Ascending aorta (tissue), 2 donors: ENCODE measurements around the gene OR2H2. TPM values are rescaled to one million over a fixed set of nuclear protein-coding genes. Genes with fewer than 3 reads are reported as not detected.

ENCODE experiments used
- DNase-seq, 2 donors: peaks; one replicate each; pipeline ENCODE4 v3.0.0-alpha.2; 2019; ENCODE audit warnings: low spot score in 2 of 2
- H3K27ac ChIP-seq, 2 donors: fragments of 200-600 bp; sonication (generic); one replicate each; pipeline ENCODE4 v1.5.1; 2016 to 2017; ENCODE audit warnings: mild to moderate bottlenecking in 1 of 2
- H3K27me3 ChIP-seq: fragments of 200-600 bp; sonication (generic); one replicate; pipeline ENCODE4 v1.5.1; 2017
- H3K36me3 ChIP-seq, 2 donors: fragments of 200-600 bp; sonication (generic); one replicate each; pipeline ENCODE4 v1.5.1; 2016
- H3K4me1 ChIP-seq, 2 donors: fragments of 200-600 bp; sonication (generic); one replicate each; pipeline ENCODE4 v1.5.1; 2016 to 2017; ENCODE audit warnings: mild to moderate bottlenecking in 1 of 2
- H3K4me3 ChIP-seq, 2 donors: fragments of 200-600 bp; sonication (generic); one replicate each; pipeline ENCODE4 v1.5.1; 2016 to 2017; ENCODE audit warnings: mild to moderate bottlenecking in 1 of 2
- H3K9me3 ChIP-seq, 2 donors: fragments of 200-600 bp; sonication (generic); one replicate each; pipeline ENCODE4 v1.5.1; 2016
- CTCF ChIP-seq, 3 experiments: fragments of 200-600 bp in 2 of 3; fragments of 450-650 bp in 1 of 3; sonication (generic) in 2 of 3; IDR thresholded peaks; one replicate each; pipeline ENCODE4 v1.5.1; 2016 to 2019; ENCODE audit warnings: antibody characterized with exemption in 3 of 3, mild to moderate bottlenecking in 1 of 3, moderate library complexity in 1 of 3
- intact Hi-C: fragments of 100-400 bp; cut with DNase I; formaldehyde crosslinking; loops from one replicate; pipeline ENCODE4 v1.15.1; 2023
- total RNA-seq: library from RNA; depleted of rRNA; stranded (reverse); fragments of >200 nt; gene quantifications from one replicate; pipeline ENCODE4 v1.1.0, GENCODE V29; 2016

Gene OR2H2
- total RNA-seq, 1 donor from 2014 or later, result not detected

- no peak for TF ChIP-seq CTCF (IDR thresholded peaks at IDR 0.05)
- H3K27me3 ChIP-seq, result no peaks in the 10 kb centered on the region
- H3K36me3 ChIP-seq, result no peaks in the 10 kb centered on the region
- H3K4me3 ChIP-seq, result no peak overlapping the region
- intact Hi-C loops, result loop anchor here (10.0 kb wide), 1 partner anchor 695 kb away; the partner anchor contains the start of gene TRIM39
- peaks cover 11 to 25% of the 10 kb centered on the region in 2 donors for H3K4me1 ChIP-seq
- DNase-seq, result no peak
- H3K9me3 ChIP-seq, result no peaks in the 10 kb centered on the region
- no peak overlapping the region for H3K27ac ChIP-seq
Observed at GRCh38 chr6:29629571-29629970, 44.6 kb downstream of the OR2H2 start.

- no peaks in the 10 kb centered on the region for H3K9me3 ChIP-seq
- TF ChIP-seq CTCF (IDR thresholded peaks at IDR 0.05), result no peak
- H3K27me3 ChIP-seq, result no peaks in the 10 kb centered on the region
- no peak overlapping the region for H3K27ac ChIP-seq
- H3K36me3 ChIP-seq, result no peaks in the 10 kb centered on the region
- H3K4me3 ChIP-seq, result no peak overlapping the region
- DNase-seq, result no peak
- peaks cover 11 to 25% of the 10 kb centered on the region in 2 donors for H3K4me1 ChIP-seq
- intact Hi-C loops, result loop anchor here (5.0 to 10.0 kb wide), 2 partner anchors 347 to 584 kb away; partner anchors contain the start of gene TRIM26
Observed at GRCh38 chr6:29630315-29630714, 45.4 kb downstream of the OR2H2 start.

- intact Hi-C loops, result loop anchor here (5.0 to 10.0 kb wide), 2 partner anchors 346 to 583 kb away; partner anchors contain the start of gene TRIM26
- Histone ChIP-seq H3K27ac (no peak overlapping the region), H3K4me3 (peak overlapping the region in 1 of 2 donors; percentile 81)
Observed at GRCh38 chr6:29631209-29631810, 46.4 kb downstream of the OR2H2 start.

GRCh38 chr6:29631860-29632731 is 47.2 kb downstream of the OR2H2 start:
- Histone ChIP-seq H3K9me3 (no peaks in the 10 kb centered on the region), H3K4me3 (peak overlapping the region; percentile 77 to 81), H3K27ac (peak overlapping the region; percentile 79 to 81), H3K27me3 (no peaks in the 10 kb centered on the region), H3K4me1 (peaks cover 11 to 23% of the 10 kb centered on the region in 2 donors), H3K36me3 (no peaks in the 10 kb centered on the region)
- no peak for TF ChIP-seq CTCF (IDR thresholded peaks at IDR 0.05)
- intact Hi-C loops, result loop anchor here (2.0 to 10.0 kb wide), 3 partner anchors 257 to 583 kb away; partner anchors contain the start of gene TRIM26
- peak in 1 of 2 donors; percentile 82 for DNase-seq

More at GRCh38 chr6:29631209-29631810, 46.4 kb downstream of the OR2H2 start:
- Histone ChIP-seq H3K27me3 (no peaks in the 10 kb centered on the region), H3K4me1 (peaks cover 11 to 25% of the 10 kb centered on the region in 2 donors), H3K36me3 (no peaks in the 10 kb centered on the region), H3K9me3 (no peaks in the 10 kb centered on the region)
- no peak for TF ChIP-seq CTCF (IDR thresholded peaks at IDR 0.05)
- DNase-seq, result no peak

- peak within 1 kb of the TSS; percentile 77 to 81 for H3K4me3 ChIP-seq
- no peak for TF ChIP-seq CTCF (IDR thresholded peaks at IDR 0.05)
- no peaks in the 10 kb centered on the region for H3K36me3 ChIP-seq
- H3K27me3 ChIP-seq, result no peaks in the 10 kb centered on the region
- DNase-seq, result peak; percentile 42 to 94
- H3K4me1 ChIP-seq, result peaks cover 8 to 17% of the 10 kb centered on the region in 2 donors
- no peaks in the 10 kb centered on the region for H3K9me3 ChIP-seq
- peak within 1 kb of the TSS; percentile 79 to 81 for H3K27ac ChIP-seq
- intact Hi-C loops, result loop anchor here (2.0 to 10.0 kb wide), 3 partner anchors 256 to 582 kb away; partner anchors contain the start of gene TRIM26
Observed at GRCh38 chr6:29632789-29633533, 48.0 kb downstream of the OR2H2 start, which contains the start of gene GABBR1. GABBR1 (minus strand) TSS chr6:29633183; CDS start chr6:29632385, 798 bp downstream.
